Fibroblast of gingiva (primary cell): ENCODE data around the gene EP400.
"Not testable (repeated sequence)": the region's sequence is repeated elsewhere in the genome, so short reads cannot be mapped to it uniquely, and the experiment has no call there.

ENCODE experiments used
- DNase-seq: peaks from one replicate; pipeline ENCODE4 v3.0.0-alpha.2; 2011; ENCODE audit warnings: low read depth

Gene EP400

GRCh38 chr12:131950182-131950913 lies 606 bp downstream of the EP400 start:
- no peak for DNase-seq

DNA sequence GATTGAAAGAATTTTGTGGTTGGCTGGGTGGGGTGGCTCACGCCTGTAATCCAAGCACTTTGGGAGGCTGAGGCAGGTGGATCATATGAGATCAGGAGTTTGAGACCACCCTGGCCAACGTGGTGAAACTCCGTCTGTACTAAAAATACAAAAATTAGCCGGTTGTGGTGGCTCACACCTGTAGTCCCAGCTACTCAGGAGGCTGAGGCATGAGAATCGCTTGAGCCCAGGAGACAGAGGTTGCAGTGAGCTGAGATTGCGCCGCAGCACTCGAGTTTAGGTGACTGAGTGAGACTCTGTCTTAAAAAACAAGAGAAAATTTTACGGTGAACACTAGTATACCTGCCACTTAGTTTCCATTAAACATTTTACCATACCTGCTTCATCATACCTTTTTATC lies 4.1 kb downstream of the EP400 start:
- not testable (repeated sequence) for DNase-seq

GRCh38 chr12:131954460-131954859 lies 4.7 kb downstream of the EP400 start:
- DNase-seq, result not testable (repeated sequence)

GRCh38 chr12:131959116-131959515 lies 9.4 kb downstream of the EP400 start:
- DNase-seq, result no peak

GRCh38 chr12:131959641-131960589 lies 10.2 kb downstream of the EP400 start:
- DNase-seq, result no peak

GRCh38 chr12:131960590-131961325 lies 11.0 kb downstream of the EP400 start:
- DNase-seq, result not testable (repeated sequence)

- DNase-seq, result not testable (repeated sequence)
These were observed 11.6 kb downstream of the EP400 start for GRCh38 chr12:131961328-131961727.

DNA sequence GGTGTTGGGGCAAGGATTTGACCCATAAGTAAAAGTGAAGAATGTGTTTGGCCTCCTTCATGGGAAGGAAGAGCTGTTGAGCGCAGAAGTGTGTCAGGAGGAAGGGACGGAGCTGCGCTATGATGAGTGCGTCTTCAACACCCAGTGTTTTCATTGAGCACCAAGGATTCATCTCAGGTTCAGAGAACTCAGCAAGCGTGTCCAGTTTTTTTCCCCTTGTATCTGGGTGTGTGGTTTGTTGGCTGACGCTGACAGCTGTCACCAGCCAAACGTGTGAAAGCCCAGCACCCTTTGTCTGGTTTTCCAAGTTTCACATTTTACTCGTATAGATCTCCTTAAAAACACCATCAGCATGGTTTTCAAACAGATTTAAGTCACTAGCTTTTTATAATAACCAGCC lies 12.3 kb downstream of the EP400 start:
- DNase-seq, result no peak

DNA sequence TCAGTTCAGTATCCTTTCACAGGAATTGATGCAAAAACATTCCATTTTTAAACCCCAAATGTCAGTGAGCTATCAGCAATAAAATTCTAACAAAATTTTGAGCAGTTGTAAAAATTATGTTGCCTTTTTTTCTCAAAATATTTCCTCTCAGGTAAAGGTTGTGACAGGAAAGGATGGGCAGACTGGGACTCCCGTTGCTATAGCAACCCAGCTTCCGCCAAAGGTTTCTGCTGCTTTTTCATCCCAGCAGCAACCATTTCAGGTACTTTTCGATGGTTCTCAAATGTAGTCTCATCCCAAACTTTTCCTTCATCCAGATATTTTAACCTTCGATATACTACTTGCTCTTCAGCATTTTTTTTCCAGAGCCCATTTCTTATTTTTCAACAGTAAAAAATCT lies 13.6 kb downstream of the EP400 start:
- DNase-seq, result no peak

- no peak for DNase-seq
These were observed 15.3 kb downstream of the EP400 start for GRCh38 chr12:131965073-131965472.

DNA sequence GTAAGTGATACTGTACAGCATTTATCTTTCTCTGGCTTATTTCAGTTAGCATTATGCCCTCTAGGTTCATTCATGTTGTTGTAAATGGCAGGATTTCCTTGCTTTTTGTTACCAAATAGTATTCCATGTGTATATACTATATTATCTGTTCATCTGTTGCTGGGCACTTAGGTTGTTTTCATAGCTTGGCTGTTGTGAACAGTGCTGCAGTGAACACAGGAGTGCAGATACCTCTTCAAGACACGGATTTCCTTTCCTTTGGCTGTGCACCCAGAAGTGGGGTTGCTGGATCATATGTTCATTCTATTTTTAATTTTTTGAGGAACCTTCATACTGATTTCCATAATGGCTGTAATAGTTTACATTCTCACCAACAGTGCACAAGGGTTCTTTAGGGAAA lies 21.5 kb downstream of the EP400 start:
- DNase-seq, result no peak

DNA sequence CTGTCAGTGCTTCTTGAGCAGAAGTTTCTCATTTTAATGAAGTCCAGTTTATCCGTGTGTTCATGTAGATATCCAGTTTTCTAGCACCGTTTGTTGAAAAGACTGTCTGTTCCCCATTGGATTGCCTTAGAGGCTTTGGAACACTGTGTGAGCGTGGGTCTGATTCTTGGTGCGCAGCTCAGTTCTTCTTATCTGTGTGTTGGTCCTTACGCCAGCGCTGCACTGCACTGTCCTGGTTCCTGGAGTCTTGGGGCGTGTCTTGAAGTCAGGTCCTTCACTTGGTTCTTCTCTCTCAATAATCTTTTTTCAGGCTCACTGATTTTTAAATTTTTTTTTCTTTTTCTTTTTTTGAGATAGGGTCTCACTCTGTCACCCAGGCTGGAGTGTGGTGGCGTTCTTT lies 25.5 kb downstream of the EP400 start:
- no peak for DNase-seq

- DNase-seq, result no peak
These were observed 29.9 kb downstream of the EP400 start for GRCh38 chr12:131979606-131980005.

GRCh38 chr12:131980263-131980662 lies 30.5 kb downstream of the EP400 start:
- no peak for DNase-seq

DNA sequence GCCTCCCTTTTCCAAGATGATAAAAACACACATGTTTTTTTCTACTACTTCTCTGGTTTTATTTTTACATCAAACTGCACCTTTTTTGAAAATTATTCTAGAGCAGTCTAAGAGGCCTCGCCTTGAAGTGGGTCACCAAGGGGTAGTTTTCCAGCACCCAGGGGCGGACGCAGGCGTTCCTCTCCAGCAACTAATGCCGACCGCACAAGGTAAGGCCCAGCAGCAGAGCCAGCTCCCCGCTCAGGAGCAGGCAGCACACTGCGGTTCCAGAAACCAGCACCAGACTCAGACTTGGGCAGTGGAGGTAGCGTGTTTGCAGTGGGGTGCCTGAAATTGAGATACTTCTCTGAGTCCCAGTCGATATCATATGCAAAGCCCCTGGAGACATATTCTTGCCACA lies 31.6 kb downstream of the EP400 start:
- no peak for DNase-seq

DNA sequence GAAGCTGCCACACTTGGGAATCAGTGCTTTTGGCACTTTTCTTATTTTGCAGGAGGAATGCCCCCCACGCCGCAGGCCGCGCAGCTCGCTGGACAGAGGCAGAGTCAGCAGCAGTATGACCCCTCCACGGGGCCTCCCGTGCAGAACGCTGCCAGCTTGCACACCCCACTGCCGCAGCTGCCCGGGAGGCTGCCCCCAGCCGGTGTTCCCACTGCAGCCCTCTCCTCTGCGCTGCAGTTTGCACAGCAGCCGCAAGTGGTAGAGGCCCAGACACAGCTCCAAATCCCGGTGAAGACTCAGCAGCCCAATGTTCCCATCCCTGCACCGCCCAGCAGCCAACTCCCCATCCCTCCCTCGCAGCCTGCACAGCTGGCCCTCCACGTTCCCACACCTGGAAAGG lies 32.3 kb downstream of the EP400 start:
- no peak for DNase-seq

- no peak for DNase-seq
These were observed 33.3 kb downstream of the EP400 start for GRCh38 chr12:131983026-131983425.

- DNase-seq, result no peak
These were observed 33.8 kb downstream of the EP400 start for GRCh38 chr12:131983554-131983953.

DNA sequence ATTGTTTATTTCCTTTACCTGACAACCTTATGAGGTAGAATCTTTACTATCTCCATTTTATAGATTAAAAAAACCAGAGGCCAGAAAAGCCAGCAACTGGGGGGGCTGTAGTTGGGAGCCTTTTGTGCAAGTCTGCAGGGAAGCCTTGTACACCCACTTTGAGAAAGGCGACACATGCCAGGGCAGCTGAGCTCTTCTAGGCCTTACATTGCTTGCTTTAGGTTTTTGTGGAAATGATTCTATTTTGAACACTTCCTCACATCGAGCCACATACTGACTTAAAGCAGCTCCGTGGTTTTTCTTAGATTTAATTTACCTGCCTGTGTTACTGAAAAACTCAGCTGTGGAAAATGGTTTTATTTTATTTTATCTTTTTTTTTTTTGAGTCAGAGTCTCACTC lies 34.6 kb downstream of the EP400 start:
- no peak for DNase-seq

DNA sequence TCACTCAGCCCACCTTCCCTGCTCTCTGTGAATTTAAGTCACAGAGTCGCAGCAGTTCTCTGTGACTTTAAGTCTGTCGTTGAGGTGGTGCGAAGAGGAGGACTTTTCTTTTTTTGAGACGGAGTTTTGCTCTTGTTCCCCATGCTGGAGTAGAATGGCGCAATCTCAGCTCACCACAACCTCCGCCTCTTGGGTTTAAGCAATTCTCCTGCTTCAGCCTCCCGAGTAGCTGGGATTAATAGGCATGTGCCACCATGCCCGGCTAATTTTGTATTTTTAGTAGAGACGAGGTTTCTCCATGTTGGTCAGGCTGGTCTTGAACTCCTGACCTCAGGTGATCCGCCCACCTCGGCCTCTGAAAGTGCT lies 35.8 kb downstream of the EP400 start:
- DNase-seq, result not testable (repeated sequence)

DNA sequence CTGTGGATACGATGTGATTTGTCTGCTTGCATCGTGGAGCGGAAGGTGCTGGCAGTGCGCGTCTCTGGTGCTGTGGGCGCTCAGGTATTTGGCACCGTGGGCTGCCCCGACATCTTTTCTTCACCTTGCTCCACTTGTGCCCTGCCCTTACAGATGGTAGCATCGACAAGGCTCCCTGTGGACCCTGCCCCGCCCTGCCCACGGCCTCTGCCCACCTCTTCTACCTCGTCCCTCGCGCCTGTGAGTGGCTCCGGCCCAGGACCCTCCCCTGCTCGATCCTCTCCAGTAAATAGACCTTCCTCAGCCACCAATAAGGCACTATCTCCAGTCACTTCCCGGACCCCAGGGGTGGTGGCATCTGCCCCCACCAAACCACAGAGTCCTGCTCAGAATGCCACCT lies 36.6 kb downstream of the EP400 start:
- no peak for DNase-seq

DNA sequence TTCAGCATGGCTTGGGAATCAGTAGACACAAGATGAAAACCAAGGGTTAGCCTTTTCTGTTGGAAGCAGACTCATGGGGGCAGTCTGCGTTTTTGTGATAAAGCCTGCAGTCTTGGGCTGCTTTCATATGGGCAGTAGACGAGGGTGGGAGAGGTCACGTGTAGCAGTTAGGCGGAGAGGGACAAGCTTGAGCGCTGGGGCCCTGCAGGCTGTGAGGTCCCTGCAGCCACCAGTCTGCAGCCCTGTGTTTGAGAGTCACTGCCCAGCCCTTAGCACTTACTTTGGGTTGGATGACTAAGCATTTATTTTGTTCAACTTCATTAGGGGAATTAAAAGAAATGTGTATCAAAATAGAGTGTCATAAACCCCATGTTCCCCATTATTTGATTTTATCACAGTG lies 37.2 kb downstream of the EP400 start:
- no peak for DNase-seq

- DNase-seq, result no peak
These were observed 37.8 kb downstream of the EP400 start for GRCh38 chr12:131987552-131987951.
